ENCODE measurements around the gene KRTAP12-1. TPM values are rescaled to one million over a fixed set of nuclear protein-coding genes. Genes with fewer than 3 reads are reported as not detected.
"Not testable (repeated sequence)": the region's sequence is repeated elsewhere in the genome, so short reads cannot be mapped to it uniquely, and the experiment has no call there.

KRTAP12-1 gene
- total and polyA plus RNA-seq, 2 donors (not counting 3 experiments of a cell fraction or from before 2014, with no cell fraction given), result not detected

DNA sequence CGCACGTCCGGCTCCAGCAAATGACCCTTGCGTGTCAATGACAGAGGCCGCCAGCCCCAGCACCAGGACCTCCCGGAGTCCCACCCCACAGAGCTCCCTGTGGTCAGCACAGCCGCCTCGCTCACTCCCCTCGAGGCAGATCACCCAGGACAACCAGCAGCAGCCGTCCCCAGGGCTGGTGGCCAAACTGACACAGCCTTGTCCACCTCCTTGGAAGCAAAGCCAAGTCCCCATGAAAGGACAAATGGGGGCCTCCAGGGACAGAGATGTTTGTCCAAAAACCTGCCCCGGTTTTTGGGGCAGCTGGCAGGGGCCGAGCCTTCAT is 42.7 kb downstream of the KRTAP12-1 start:
- no peak overlapping the region for H2AFZ ChIP-seq (ENCODE audit: low read depth, low read length)

GRCh38 chr21:44638506-44639330 is 43.2 kb downstream of the KRTAP12-1 start:
- BruUV-seq (replicated peaks), result not testable (repeated sequence)

More for the DNA sequence above, 42.7 kb downstream of the KRTAP12-1 start:
- Histone ChIP-seq H3K9me1 (replicated peaks; ENCODE audit: control insufficient read depth, extremely low read depth, insufficient read depth, low read length) (no peaks in the 10 kb centered on the region), H3K4me3 (replicated peaks in 1 of 3; ENCODE audit: insufficient read depth in 1 of 3, low read depth in 1 of 3, low read length in 3 of 3) (no peak overlapping the region), H3K27ac (ENCODE audit: insufficient read depth, low read depth, low read length) (no peak overlapping the region), H3K9ac (replicated peaks; ENCODE audit: extremely low read depth, insufficient read depth, low read length) (no peak overlapping the region), H3K27me3 (ENCODE audit: control insufficient read depth in 2 of 2, insufficient read depth in 2 of 2, low read length in 2 of 2) (no peaks in the 10 kb centered on the region), H3K36me3 (ENCODE audit: control insufficient read depth in 2 of 2, extremely low read depth in 1 of 2, insufficient read depth in 2 of 2, low read length in 2 of 2) (no peaks in the 10 kb centered on the region), H3K4me2 (ENCODE audit: insufficient read depth, low read length) (no peak overlapping the region), H3K4me1 (ENCODE audit: control insufficient read depth, extremely low read depth, insufficient read depth, low read length) (no peaks in the 10 kb centered on the region), H3K79me2 (ENCODE audit: control insufficient read depth, insufficient read depth, low read length) (no peaks in the 10 kb centered on the region), H3K9me3 (replicated peaks; ENCODE audit: control insufficient read depth, insufficient read depth, low read length) (no peaks in the 10 kb centered on the region), H4K20me1 (replicated peaks; ENCODE audit: control insufficient read depth, extremely low read depth, insufficient read depth, low read length) (no peaks in the 10 kb centered on the region)
- CTCF ChIA-PET, result no interaction called here
- BruUV-seq (replicated peaks), result no TSS peak
- FAIRE-seq (no peak), DNase-seq (ENCODE audit: low read depth, low spot score) (no peak)
- POLR2A ChIA-PET, result no interaction called here
- dilution Hi-C loops (cut with MboI; ENCODE audit: extremely low pct_ligation_motif_present, low sequenced_read_pairs) (no loop called here), intact Hi-C loops (cut with micrococcal nuclease) (no loop called here)
- TF ChIP-seq MYC (IDR thresholded peaks at IDR 0.05; ENCODE audit: low read depth, low read length), result no peak
- no peak for TF ChIP-seq EZH2 (IDR thresholded peaks at IDR 0.05; ENCODE audit: borderline replicate concordance, low read depth, low read length, severe bottlenecking)
- no peak for TF ChIP-seq POLR2A (IDR thresholded peaks at IDR 0.05; ENCODE audit: low read depth, low read length)
- TF ChIP-seq GATA2 (IDR thresholded peaks at IDR 0.05; ENCODE audit: insufficient read depth, insufficient read length, low read depth, low read length), result no peak
- TF ChIP-seq, protein P1, sequence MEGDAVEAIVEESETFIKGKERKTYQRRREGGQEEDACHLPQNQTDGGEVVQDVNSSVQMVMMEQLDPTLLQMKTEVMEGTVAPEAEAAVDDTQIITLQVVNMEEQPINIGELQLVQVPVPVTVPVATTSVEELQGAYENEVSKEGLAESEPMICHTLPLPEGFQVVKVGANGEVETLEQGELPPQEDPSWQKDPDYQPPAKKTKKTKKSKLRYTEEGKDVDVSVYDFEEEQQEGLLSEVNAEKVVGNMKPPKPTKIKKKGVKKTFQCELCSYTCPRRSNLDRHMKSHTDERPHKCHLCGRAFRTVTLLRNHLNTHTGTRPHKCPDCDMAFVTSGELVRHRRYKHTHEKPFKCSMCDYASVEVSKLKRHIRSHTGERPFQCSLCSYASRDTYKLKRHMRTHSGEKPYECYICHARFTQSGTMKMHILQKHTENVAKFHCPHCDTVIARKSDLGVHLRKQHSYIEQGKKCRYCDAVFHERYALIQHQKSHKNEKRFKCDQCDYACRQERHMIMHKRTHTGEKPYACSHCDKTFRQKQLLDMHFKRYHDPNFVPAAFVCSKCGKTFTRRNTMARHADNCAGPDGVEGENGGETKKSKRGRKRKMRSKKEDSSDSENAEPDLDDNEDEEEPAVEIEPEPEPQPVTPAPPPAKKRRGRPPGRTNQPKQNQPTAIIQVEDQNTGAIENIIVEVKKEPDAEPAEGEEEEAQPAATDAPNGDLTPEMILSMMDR (IDR thresholded peaks at IDR 0.05; ENCODE audit: extremely low read depth in 1 of 2, insufficient read depth in 1 of 2, low read depth in 1 of 2, low read length in 2 of 2), result no peak
- no peak for TF ChIP-seq JUN (IDR thresholded peaks at IDR 0.05; ENCODE audit: borderline replicate concordance, insufficient read depth, insufficient read length, low read depth)
- no peak for TF ChIP-seq POLR2AphosphoS5 (IDR thresholded peaks at IDR 0.05; ENCODE audit: insufficient read depth, low read depth, low read length)
- no peak for TF ChIP-seq MAX (IDR thresholded peaks at IDR 0.05; ENCODE audit: insufficient read depth, insufficient read length)
- TF ChIP-seq FOS (IDR thresholded peaks at IDR 0.05; ENCODE audit: borderline replicate concordance, insufficient read depth, low read length), result no peak

More at GRCh38 chr21:44638506-44639330, 43.2 kb downstream of the KRTAP12-1 start:
- intact Hi-C loops (cut with micrococcal nuclease); H3K27me3 ChIP-seq (ENCODE audit: control insufficient read depth in 2 of 2, insufficient read depth in 2 of 2, low read length in 2 of 2); H4K20me1 ChIP-seq (replicated peaks; ENCODE audit: control insufficient read depth, extremely low read depth, insufficient read depth, low read length); DNase-seq (ENCODE audit: low read depth, low spot score); CTCF ChIA-PET; POLR2A ChIA-PET; H3K9me1 ChIP-seq (replicated peaks; ENCODE audit: control insufficient read depth, extremely low read depth, insufficient read depth, low read length); H3K27ac ChIP-seq (ENCODE audit: insufficient read depth, low read depth, low read length); dilution Hi-C loops (cut with MboI; ENCODE audit: extremely low pct_ligation_motif_present, low sequenced_read_pairs); H3K4me2 ChIP-seq (ENCODE audit: insufficient read depth, low read length); FAIRE-seq; H3K4me3 ChIP-seq (replicated peaks in 1 of 3; ENCODE audit: insufficient read depth in 1 of 3, low read depth in 1 of 3, low read length in 3 of 3); H3K79me2 ChIP-seq (ENCODE audit: control insufficient read depth, insufficient read depth, low read length); H3K9me3 ChIP-seq (replicated peaks; ENCODE audit: control insufficient read depth, insufficient read depth, low read length); H3K36me3 ChIP-seq (ENCODE audit: control insufficient read depth in 2 of 2, extremely low read depth in 1 of 2, insufficient read depth in 2 of 2, low read length in 2 of 2); H3K9ac ChIP-seq (replicated peaks; ENCODE audit: extremely low read depth, insufficient read depth, low read length); H2AFZ ChIP-seq (ENCODE audit: low read depth, low read length); H3K4me1 ChIP-seq (ENCODE audit: control insufficient read depth, extremely low read depth, insufficient read depth, low read length): not testable (repeated sequence)
